Activated CD8-positive, alpha-beta T cell treated with anti-CD3 and anti-CD28 coated beads, Interleukin-2, amount 10 ng/mL, durations not matched to agents 7 days and 5 days (primary cell): ENCODE data around the gene PXDN. TPM values are rescaled to one million over a fixed set of nuclear protein-coding genes. Genes with fewer than 3 reads are reported as not detected.
"Not testable (repeated sequence)": the region's sequence is repeated elsewhere in the genome, so short reads cannot be mapped to it uniquely, and the experiment has no call there.

Experiments
- ATAC-seq: fragments of 150-1000 bp; cut with Tn5 transposase; one replicate; pipeline ENCODE4 v1.10.0; 2021; ENCODE audit warnings: moderate library complexity
- CTCF ChIA-PET: fragments of 350-600 bp; sonication (Branson Sonifier 250); formaldehyde crosslinking; loops from one replicate; lab custom pipeline; 2021; ENCODE audit warnings: antibody characterized with exemption; lab: Charles Lee
- POLR2A ChIA-PET: fragments of 350-600 bp; sonication (Branson Sonifier 250); formaldehyde crosslinking; loops from one replicate; lab custom pipeline; 2021; ENCODE audit warnings: antibody characterized with exemption; lab: Charles Lee
- DNase-seq: peaks from one replicate; pipeline ENCODE4 v3.0.0-alpha.2; 2020
- H3K27ac Mint-ChIP-seq: one replicate; pipeline ENCODE4 v1.8.0; 2021; ENCODE audit warnings: mild to moderate bottlenecking, mixed read lengths
- H3K27me3 Mint-ChIP-seq: one replicate; pipeline ENCODE4 v1.8.0; 2021; ENCODE audit warnings: low read depth, mixed read lengths
- H3K36me3 Mint-ChIP-seq: one replicate; pipeline ENCODE4 v1.8.0; 2021; ENCODE audit warnings: low read depth, mixed read lengths
- H3K4me1 Mint-ChIP-seq: one replicate; pipeline ENCODE4 v1.8.0; 2021; ENCODE audit warnings: low read depth, mixed read lengths
- H3K4me3 Mint-ChIP-seq: one replicate; pipeline ENCODE4 v1.8.0; 2021; ENCODE audit warnings: mild to moderate bottlenecking, mixed read lengths
- H3K9me3 Mint-ChIP-seq: one replicate; pipeline ENCODE4 v1.8.0; 2022; ENCODE audit warnings: mixed read lengths; ENCODE audit not compliant: insufficient read depth
- total RNA-seq, 2 experiments: library from RNA; stranded (reverse); gene quantifications; one replicate each; pipeline ENCODE4 v1.2.3, GENCODE V29; 2021

PXDN gene
- total RNA-seq, 2 experiments from 2014 or later = 0.26 to 0.92 TPM

DNA sequence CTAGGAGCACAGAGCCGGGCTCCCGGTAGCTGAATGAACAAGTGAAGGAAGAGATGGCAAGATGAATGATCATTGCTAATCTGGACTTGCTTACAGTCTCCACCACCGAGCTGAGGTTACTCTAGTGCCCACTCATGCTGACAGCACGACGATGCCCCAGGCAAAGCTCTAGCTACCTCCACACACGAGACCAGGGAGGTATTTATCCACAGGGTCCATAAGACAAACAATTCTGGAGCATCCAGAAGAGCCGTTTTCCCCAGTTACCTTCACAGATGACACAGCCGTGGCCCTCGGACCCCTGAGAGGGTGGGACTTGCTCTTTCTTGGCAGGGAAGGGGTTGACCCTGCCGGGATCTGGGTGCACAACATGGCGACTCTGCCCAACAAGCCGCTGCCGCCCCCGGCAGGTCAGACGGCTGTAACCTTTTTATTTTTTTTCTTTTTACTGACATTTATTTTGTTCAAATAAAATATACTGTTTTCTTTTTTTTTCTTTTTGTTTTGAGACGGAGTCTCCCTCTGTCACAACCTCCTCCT is 120.3 kb downstream of the PXDN start:
- CTCF ChIA-PET = no interaction called here
- H3K27me3 Mint-ChIP-seq = no peaks in the 10 kb centered on the region
- H3K4me3 Mint-ChIP-seq = no peak overlapping the region
- no peak overlapping the region for H3K27ac Mint-ChIP-seq
- H3K9me3 Mint-ChIP-seq = no peaks in the 10 kb centered on the region
- ATAC-seq (no peak), DNase-seq (no peak)
- no peaks in the 10 kb centered on the region for H3K4me1 Mint-ChIP-seq
- POLR2A ChIA-PET = no interaction called here
- no peaks in the 10 kb centered on the region for H3K36me3 Mint-ChIP-seq

DNA sequence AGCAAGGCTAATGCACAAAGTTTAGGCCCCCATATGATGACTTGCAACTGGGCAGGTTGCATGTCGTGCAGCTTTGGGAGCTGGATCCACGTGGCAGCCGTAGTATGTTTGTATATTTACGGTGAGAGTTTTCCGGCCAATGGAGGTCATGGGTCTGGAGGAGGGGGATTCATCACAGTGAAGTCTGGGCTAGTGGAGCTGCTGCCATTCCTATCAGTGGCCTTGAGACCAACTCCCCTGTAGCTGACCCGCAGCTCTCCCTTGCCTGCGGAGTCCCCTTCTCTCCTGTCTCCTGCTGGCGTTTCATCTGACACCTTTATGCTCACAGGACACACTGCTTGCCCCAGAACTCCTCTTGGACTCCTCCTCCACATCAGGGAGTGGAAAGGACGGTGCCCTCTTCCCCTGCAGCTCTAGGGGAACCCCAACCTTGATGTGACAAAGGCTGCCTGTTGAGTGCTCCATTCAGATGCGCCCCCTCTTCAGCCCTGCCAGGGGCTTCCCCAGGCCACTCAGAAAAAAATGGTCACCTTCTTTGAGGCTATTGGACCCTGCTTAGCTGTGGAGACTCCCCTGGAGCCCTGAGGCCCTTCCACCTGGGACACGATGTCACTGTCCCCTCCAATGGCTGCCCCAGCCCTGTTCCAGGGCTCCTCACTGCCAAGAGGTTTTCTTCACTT is 121.7 kb downstream of the PXDN start:
- no peak overlapping the region for H3K4me3 Mint-ChIP-seq
- no peaks in the 10 kb centered on the region for H3K36me3 Mint-ChIP-seq
- POLR2A ChIA-PET = no interaction called here
- no peaks in the 10 kb centered on the region for H3K27me3 Mint-ChIP-seq
- DNase-seq (no peak), ATAC-seq (no peak)
- H3K4me1 Mint-ChIP-seq = no peaks in the 10 kb centered on the region
- no peak overlapping the region for H3K27ac Mint-ChIP-seq
- no peaks in the 10 kb centered on the region for H3K9me3 Mint-ChIP-seq
- CTCF ChIA-PET = no interaction called here

DNA sequence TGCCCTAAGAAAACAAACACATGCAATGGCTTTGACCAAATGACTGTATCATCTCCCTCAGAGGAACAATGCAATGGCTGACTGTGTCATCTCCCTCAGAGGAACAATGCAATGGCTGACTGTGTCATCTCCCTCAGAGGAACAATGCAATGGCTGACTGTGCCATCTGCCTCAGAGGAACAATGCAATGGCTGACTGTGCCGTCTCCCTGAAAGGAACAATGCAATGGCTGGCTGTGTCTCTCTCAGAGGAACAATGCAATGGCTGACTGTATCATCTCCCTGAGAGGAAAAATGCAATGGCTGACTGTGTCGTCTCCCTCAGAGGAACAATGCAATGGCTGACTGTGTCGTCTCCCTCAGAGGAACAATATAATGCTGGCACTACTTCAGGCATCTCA is 122.3 kb downstream of the PXDN start:
- H3K4me1 Mint-ChIP-seq, H3K36me3 Mint-ChIP-seq, CTCF ChIA-PET, H3K4me3 Mint-ChIP-seq, POLR2A ChIA-PET, H3K27ac Mint-ChIP-seq, DNase-seq, H3K9me3 Mint-ChIP-seq, ATAC-seq, H3K27me3 Mint-ChIP-seq: not testable (repeated sequence)

DNA sequence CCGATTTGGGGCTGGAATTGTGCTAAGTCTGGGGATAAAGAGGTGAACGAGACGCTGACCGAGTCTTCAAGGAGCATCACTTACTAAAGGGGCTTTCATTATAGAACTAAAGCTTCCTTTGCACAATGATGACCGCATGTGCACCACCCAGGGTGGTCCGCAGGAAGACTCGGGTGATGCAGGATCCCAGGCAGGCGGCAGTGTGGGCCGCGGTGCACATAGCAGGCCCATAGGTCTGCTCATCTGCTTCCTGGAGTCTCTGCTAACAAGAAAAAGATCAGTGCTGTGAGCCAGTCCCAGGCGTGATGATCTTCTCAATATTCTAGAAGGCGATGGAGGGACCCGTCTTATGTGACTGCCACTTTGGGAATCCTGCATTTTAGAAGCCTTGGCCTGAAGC is 122.8 kb downstream of the PXDN start:
- ATAC-seq (no peak), DNase-seq (no peak)
- no peak overlapping the region for H3K4me3 Mint-ChIP-seq
- ChIA-PET POLR2A (no interaction called here), CTCF (no interaction called here)
- H3K9me3 Mint-ChIP-seq = no peaks in the 10 kb centered on the region
- no peaks in the 10 kb centered on the region for H3K36me3 Mint-ChIP-seq
- H3K27ac Mint-ChIP-seq = no peak overlapping the region
- no peaks in the 10 kb centered on the region for H3K27me3 Mint-ChIP-seq
- H3K4me1 Mint-ChIP-seq = no peaks in the 10 kb centered on the region

DNA sequence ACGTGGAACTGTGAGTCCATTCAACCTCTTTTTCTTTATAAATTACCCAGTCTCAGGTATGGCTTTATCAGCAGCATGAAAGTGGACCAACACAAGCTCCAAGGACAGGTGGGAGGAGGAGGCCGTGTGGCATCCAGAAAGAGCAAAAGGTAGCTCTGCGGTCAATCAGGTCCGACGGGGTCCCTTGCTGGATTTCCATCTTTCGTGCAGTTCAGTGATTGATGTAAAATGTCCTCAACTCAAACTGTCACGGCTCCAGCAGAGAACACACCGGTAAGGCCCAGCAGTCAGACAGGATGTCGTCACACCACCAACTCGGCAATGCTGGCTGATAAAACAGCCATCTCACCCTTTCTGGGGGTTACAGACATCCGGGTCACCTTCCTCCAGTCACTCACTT is 123.3 kb downstream of the PXDN start:
- CTCF ChIA-PET = no interaction called here

DNA sequence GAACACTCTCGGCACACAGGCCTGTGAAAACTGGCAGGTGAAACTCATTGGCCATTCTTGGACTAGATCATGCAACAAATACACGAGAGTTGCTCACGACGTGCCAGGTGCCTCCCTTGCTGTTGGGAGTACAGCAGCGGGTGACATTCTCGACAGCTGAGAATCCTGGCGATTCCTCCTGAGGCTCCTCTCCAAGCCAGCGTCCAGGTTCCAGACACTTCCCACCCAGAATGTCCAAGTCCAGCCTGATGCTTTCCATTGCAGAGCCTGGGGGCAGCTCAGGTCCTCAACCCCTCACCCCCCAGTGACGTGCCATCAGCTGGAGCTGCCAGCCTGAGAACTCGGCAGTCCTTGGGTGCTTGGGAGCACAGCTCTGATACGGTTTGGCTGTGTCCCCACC is 124.2 kb downstream of the PXDN start:
- H3K4me1 Mint-ChIP-seq = no peaks in the 10 kb centered on the region
- H3K36me3 Mint-ChIP-seq = no peaks in the 10 kb centered on the region
- H3K9me3 Mint-ChIP-seq = no peaks in the 10 kb centered on the region
- ATAC-seq = no peak
- H3K27ac Mint-ChIP-seq = no peak overlapping the region
- H3K27me3 Mint-ChIP-seq = peaks cover 2% of the 10 kb centered on the region
- no peak overlapping the region for H3K4me3 Mint-ChIP-seq
- CTCF ChIA-PET = no interaction called here
- POLR2A ChIA-PET = no interaction called here
- DNase-seq = no peak

More for the DNA sequence above, 123.3 kb downstream of the PXDN start:
- no peaks in the 10 kb centered on the region for H3K4me1 Mint-ChIP-seq
- DNase-seq = no peak
- H3K9me3 Mint-ChIP-seq = no peaks in the 10 kb centered on the region
- no peak for ATAC-seq
- POLR2A ChIA-PET = no interaction called here
- no peak overlapping the region for H3K27ac Mint-ChIP-seq
- no peak overlapping the region for H3K4me3 Mint-ChIP-seq
- no peaks in the 10 kb centered on the region for H3K36me3 Mint-ChIP-seq
- H3K27me3 Mint-ChIP-seq = no peaks in the 10 kb centered on the region

DNA sequence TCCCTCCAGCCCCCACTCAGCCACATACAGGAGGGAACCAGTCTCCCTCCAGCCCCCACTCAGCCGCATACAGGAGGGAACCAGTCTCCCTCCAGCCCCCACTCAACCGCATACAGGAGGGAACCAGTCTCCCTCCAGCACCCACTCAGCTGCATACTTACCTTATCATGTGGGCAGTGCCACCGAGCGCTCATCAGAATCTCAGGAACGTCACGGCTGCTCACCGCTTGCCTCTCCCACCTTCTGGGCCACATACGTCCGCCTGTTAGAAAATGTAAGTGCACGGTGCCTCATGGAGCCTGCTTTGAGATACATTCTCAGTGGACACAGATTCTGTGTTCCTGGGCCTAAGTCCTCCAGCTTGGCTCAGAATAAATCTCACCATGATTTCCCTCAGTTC is 124.8 kb downstream of the PXDN start:
- Mint-ChIP-seq H3K27ac (no peak overlapping the region), H3K36me3 (no peaks in the 10 kb centered on the region), H3K27me3 (peaks cover 2% of the 10 kb centered on the region), H3K4me1 (no peaks in the 10 kb centered on the region), H3K4me3 (no peak overlapping the region), H3K9me3 (no peaks in the 10 kb centered on the region)
- ATAC-seq (no peak), DNase-seq (no peak)
- CTCF ChIA-PET = no interaction called here
- POLR2A ChIA-PET = no interaction called here

DNA sequence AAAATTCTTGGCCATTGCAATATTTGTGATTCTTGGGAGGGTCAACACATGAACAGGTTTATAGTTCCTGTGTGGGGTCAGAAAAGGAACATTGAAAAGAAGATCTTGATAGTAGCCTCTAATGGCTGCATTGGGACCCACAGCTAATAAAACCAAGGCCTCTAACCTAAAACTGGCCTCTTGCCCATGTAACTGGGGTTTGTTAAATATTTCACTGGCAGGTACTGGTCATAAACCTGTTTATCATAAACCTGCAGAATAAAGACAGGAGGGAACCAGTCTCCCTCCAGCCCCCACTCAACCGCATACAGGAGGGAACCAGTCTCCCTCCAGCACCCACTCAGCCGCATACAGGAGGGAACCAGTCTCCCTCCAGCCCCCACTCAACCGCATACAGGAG is 125.3 kb downstream of the PXDN start:
- Mint-ChIP-seq H3K4me3 (no peak overlapping the region), H3K9me3 (no peaks in the 10 kb centered on the region), H3K36me3 (no peaks in the 10 kb centered on the region), H3K27ac (no peak overlapping the region), H3K27me3 (peaks cover 2% of the 10 kb centered on the region), H3K4me1 (no peaks in the 10 kb centered on the region)
- no peak for DNase-seq
- POLR2A ChIA-PET = no interaction called here
- ATAC-seq = no peak
- CTCF ChIA-PET = no interaction called here

DNA sequence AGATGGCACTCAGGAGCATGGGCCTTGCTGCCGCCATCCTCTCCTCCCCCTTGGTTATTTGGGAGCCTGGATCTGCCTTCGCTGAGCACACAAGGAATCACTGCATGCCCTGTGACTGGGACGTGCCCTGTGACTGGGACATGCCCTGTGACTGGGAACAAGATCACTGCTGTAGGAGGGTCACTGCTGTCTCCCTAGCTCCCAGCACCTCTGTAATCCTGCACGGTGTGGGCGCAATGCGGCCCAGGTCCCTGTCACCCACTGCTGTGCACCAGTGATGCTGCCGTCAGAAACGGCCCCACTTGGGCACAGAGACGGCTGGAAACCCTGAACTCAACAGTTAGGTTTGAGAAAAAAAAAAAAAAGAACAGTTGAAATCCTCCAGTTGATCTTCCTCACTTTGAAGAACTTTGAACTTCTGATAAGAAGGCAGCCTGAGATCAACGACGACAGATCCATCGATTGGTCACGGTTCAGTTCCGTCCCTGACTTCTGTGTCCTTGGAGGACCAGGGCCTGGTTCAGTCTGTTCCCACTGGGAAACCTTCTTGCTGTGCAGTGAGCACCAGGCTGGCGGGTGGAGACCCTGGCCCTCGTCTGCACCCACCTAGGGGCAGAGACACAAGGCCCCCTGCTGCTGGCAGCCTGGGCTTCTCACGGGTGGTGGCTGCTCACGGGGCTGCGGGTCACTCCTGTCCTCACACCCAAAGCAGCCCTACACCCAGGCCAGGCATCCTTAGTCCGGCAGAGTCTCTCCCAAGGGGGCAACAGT is 125.9 kb downstream of the PXDN start:
- CTCF ChIA-PET = no interaction called here
- Mint-ChIP-seq H3K27me3 (peaks cover 5% of the 10 kb centered on the region), H3K4me1 (no peaks in the 10 kb centered on the region), H3K4me3 (no peak overlapping the region), H3K9me3 (no peaks in the 10 kb centered on the region), H3K27ac (no peak overlapping the region), H3K36me3 (no peaks in the 10 kb centered on the region)
- no peak for ATAC-seq
- POLR2A ChIA-PET = no interaction called here
- no peak for DNase-seq

DNA sequence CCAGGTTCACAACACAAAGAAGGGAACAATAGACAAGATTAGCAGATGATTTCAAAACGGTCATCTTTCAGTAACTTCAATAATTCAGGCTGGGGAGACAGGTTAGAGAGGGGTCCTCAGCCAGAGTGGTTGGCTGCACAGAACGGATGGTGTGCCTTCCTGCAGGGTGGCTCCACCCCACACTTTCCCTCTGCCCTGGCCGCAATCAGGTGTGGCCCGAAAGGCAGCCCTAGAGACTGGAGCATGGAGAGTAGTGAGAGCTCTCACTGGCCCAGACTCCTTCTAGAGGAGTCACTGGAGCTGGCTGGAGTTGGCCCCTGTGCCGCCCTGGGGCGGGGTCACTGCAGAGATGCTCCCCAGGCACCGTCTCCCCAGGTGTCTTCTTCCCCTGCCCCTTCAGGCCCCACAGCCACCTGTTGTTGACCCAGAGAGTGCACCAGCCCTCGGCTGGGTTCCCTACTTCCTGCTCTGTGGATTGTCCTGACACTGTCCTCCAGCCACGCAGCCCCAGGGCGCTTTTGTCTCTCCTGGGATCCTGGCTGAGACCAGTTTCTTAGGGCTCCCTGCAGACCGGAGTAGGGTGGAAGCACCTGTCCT is 126.8 kb downstream of the PXDN start:
- POLR2A ChIA-PET = no interaction called here
- CTCF ChIA-PET = no interaction called here
- Mint-ChIP-seq H3K4me3 (no peak overlapping the region), H3K27ac (no peak overlapping the region), H3K36me3 (no peaks in the 10 kb centered on the region), H3K27me3 (peaks cover 5% of the 10 kb centered on the region), H3K9me3 (no peaks in the 10 kb centered on the region), H3K4me1 (no peaks in the 10 kb centered on the region)
- no peak for ATAC-seq
- DNase-seq = no peak

DNA sequence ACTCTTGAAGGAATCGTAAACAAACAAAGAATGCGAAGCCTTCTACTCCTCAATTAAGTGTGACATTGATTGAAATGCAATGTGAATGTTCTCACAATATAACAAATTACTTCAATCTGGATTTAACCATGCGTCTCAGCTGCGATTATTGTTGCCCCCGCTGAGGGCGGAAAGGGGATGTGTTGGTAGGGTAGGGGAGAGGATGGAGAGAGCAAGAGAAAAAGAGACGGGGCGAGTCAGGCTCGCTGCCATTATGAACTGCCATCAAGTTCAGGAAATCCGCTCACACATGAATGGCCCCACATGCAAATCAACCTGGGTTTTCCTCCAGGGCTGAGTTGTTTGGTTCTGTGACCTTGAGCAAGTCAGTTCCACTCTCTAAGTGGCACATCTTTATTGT is 129.8 kb downstream of the PXDN start:
- no peak for ATAC-seq

DNA sequence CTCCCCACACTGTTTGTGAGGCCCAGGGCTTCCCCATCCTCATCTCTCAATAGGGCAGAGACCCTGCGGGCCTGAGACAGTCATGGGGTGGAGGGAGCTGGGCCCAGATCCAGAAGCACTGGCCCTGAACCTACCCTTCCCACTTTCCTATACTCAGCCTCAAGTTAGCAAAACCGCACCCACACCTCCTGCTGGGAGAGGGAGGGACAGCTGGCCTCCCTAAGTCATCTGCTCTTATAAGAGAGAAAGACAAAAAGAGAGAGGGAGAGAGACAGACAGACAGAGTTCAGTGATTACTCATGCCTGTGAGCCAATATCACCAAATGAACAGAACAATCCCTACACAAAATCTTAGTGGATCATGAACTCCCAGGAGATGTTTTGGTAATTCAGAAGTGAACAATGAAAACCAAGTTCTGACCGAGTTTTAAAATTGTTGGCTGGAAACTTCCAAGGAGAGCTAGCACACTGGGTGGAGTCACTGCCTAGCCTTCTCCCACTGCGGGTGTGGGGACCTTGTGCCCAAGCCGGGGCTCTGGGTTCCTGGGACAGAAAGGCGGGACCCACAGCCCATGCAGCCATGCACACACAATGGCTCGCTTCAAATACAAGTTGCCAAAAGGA is 130.5 kb downstream of the PXDN start:
- ChIA-PET CTCF (no interaction called here), POLR2A (no interaction called here)
- ATAC-seq = no peak
- Mint-ChIP-seq H3K4me3 (no peak overlapping the region), H3K27me3 (peaks cover 5% of the 10 kb centered on the region), H3K4me1 (no peaks in the 10 kb centered on the region), H3K36me3 (no peaks in the 10 kb centered on the region), H3K27ac (no peak overlapping the region), H3K9me3 (no peaks in the 10 kb centered on the region)
- no peak for DNase-seq

More for the DNA sequence above, 129.8 kb downstream of the PXDN start:
- DNase-seq = no peak
- Mint-ChIP-seq H3K4me1 (no peaks in the 10 kb centered on the region), H3K4me3 (no peak overlapping the region), H3K27ac (no peak overlapping the region), H3K27me3 (peaks cover 5% of the 10 kb centered on the region), H3K9me3 (no peaks in the 10 kb centered on the region), H3K36me3 (no peaks in the 10 kb centered on the region)
- POLR2A ChIA-PET = no interaction called here
- CTCF ChIA-PET = no interaction called here
